Measurements from ENCODE around the gene SLC38A11. TPM values are rescaled to one million over a fixed set of nuclear protein-coding genes. Genes with fewer than 3 reads are reported as not detected.
"Not testable (repeated sequence)": the region's sequence is repeated elsewhere in the genome, so short reads cannot be mapped to it uniquely, and the experiment has no call there.

Gene SLC38A11
- polyA plus RNA-seq, 4 donors: 0.22 to 22.8 (median 3.7) TPM

DNA sequence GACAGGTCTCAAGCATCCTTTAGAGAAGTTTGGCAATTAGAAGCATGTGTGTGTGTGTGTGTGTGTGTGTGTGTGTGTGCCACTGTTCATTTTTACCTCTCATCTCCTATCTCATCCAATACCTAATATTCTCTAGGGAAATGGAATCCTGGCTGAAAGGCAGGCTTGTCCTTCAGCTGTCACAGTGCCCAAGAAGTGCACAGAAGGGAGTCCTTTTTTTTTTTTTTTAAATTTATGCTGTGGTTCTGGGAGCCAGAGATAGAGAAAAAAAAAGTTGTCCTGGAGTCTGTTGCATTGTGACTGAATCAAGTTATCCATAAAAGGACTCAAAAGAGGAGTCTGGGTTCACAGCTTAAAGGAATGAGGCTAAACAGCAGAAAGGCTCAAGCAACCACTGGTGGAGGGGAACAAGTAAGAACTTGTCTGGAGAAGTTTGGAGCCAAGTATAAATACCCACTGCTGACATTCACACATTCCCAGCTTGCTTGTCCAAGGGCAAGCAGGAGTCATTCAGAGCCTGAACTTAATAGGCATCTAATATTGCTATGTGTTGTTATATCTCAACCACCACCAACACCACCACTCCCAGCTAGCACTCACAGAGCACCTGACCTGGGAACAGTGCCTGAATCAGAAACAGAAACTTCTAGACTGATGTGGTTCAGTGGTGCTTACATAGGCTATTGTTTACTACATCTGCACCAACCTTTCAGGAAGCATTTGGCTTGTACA, 36.2 kb upstream of the SLC38A11 start:
- not testable (repeated sequence) for H3K4me3 ChIP-seq (ENCODE audit: low read depth in 1 of 3, low read length in 3 of 3); H3K36me3 ChIP-seq (ENCODE audit: control insufficient read depth in 3 of 3, insufficient read depth in 2 of 3, low read depth in 1 of 3, low read length in 3 of 3); H3K4me1 ChIP-seq (ENCODE audit: control insufficient read depth in 3 of 3, insufficient read depth in 2 of 3, low read depth in 1 of 3, low read length in 2 of 3); H3K27me3 ChIP-seq (ENCODE audit: control insufficient read depth in 3 of 3, insufficient read depth in 3 of 3, low read length in 3 of 3); H3K27ac ChIP-seq (ENCODE audit: low read depth in 1 of 3, low read length in 2 of 3); H3K9me3 ChIP-seq (ENCODE audit: control insufficient read depth in 2 of 2, insufficient read depth in 1 of 2, low read depth in 1 of 2, low read length in 1 of 2); FAIRE-seq; DNase-seq

DNA sequence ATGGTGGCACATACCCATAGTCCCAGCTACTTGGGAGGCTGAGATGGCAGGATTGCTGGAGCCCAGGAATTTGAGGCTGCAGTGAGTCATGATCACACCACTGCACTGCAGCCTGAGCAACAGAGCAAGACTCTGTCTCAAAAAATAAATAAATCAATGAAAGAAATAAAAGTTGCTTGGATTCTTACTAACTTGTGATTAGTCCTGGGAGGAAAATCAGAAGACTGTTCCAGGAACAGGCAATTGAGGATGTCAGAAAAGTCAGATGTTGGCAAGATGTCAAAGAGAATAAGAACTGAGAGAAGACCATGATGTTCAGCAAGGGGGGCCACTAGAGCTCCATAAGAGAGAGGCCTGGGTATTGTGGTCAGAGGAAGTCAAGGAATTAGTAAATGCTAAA, 35.6 kb upstream of the SLC38A11 start:
- not testable (repeated sequence) for H3K4me1 ChIP-seq (ENCODE audit: control insufficient read depth in 3 of 3, insufficient read depth in 2 of 3, low read depth in 1 of 3, low read length in 2 of 3); FAIRE-seq; H3K27me3 ChIP-seq (ENCODE audit: control insufficient read depth in 3 of 3, insufficient read depth in 3 of 3, low read length in 3 of 3); H3K4me3 ChIP-seq (ENCODE audit: low read depth in 1 of 3, low read length in 3 of 3); DNase-seq; H3K27ac ChIP-seq (ENCODE audit: low read depth in 1 of 3, low read length in 2 of 3); H3K36me3 ChIP-seq (ENCODE audit: control insufficient read depth in 3 of 3, insufficient read depth in 2 of 3, low read depth in 1 of 3, low read length in 3 of 3); H3K9me3 ChIP-seq (ENCODE audit: control insufficient read depth in 2 of 2, insufficient read depth in 1 of 2, low read depth in 1 of 2, low read length in 1 of 2)

DNA sequence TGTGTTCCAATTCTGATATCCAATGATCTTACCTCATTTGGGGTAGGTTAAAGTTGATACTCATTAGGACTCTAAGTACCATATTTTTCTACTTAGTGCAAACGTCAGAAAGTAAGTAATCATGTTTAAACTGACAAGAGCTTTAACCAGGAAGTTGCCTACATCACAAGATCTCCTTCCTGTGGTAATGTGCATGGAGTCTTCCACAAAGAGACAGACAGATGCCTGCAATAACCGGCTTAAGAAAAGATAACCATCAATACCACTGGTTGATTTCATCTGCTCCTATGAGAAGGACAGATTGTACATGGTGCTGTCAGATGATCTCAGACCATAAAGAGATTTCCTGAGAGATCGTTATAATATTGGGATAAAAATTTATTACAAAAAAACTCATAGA, 33.5 kb upstream of the SLC38A11 start:
- H3K4me1 ChIP-seq (ENCODE audit: control insufficient read depth in 3 of 3, insufficient read depth in 2 of 3, low read depth in 1 of 3, low read length in 2 of 3); DNase-seq; FAIRE-seq; H3K4me3 ChIP-seq (ENCODE audit: low read depth in 1 of 3, low read length in 3 of 3); H3K27me3 ChIP-seq (ENCODE audit: control insufficient read depth in 3 of 3, insufficient read depth in 3 of 3, low read length in 3 of 3); H3K36me3 ChIP-seq (ENCODE audit: control insufficient read depth in 3 of 3, insufficient read depth in 2 of 3, low read depth in 1 of 3, low read length in 3 of 3); H3K9me3 ChIP-seq (ENCODE audit: control insufficient read depth in 2 of 2, insufficient read depth in 1 of 2, low read depth in 1 of 2, low read length in 1 of 2); H3K27ac ChIP-seq (ENCODE audit: low read depth in 1 of 3, low read length in 2 of 3): not testable (repeated sequence)
- WGBS, 3 donors: 61 to 80% (median 62%) methylated on average over 3 of the region's 3 CpGs

DNA sequence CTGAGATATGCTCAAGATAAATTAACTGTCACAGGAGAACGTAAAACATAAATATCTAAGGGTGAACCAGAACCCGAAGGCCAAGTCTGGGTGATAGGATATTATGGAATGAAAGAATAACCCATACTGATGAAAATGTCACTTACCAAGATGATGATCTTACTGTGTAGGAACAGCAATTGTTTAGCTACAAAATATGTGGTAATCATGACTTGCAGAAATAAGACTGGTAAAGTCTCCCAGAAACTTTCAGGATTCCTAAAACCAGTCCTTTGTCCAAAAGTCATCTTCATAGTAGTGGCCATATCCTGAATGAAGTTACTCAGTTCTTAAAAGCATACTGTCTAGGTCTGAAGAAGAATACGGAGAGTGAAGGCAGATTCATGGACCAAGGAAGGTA, 30.7 kb upstream of the SLC38A11 start:
- not testable (repeated sequence) for H3K9me3 ChIP-seq (ENCODE audit: control insufficient read depth in 2 of 2, insufficient read depth in 1 of 2, low read depth in 1 of 2, low read length in 1 of 2); H3K27me3 ChIP-seq (ENCODE audit: control insufficient read depth in 3 of 3, insufficient read depth in 3 of 3, low read length in 3 of 3); FAIRE-seq; H3K4me3 ChIP-seq (ENCODE audit: low read depth in 1 of 3, low read length in 3 of 3); H3K27ac ChIP-seq (ENCODE audit: low read depth in 1 of 3, low read length in 2 of 3); DNase-seq; H3K4me1 ChIP-seq (ENCODE audit: control insufficient read depth in 3 of 3, insufficient read depth in 2 of 3, low read depth in 1 of 3, low read length in 2 of 3); H3K36me3 ChIP-seq (ENCODE audit: control insufficient read depth in 3 of 3, insufficient read depth in 2 of 3, low read depth in 1 of 3, low read length in 3 of 3)
- 61 to 65% (median 62%) methylated on average over 3 of the region's 3 CpGs for whole genome bisulfite sequencing, 3 donors

DNA sequence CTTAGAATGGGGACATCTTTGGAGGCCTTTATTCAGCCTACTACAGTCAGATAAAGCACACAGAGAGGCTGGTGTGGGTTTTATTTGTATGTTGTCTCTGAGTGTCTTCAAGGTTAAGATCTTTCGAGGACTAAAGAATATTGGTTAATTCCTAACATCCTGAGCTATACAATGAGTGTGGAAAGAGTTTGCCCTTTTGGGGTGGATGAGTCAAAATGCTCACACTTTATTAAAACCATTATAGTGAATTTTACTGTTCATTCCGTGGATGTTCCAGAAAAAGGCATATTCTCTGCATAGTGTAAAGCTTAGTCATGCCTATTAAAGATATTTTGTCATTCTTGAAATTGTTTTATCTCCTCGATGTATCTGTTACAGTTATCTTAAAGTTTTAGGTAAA, 29.1 kb upstream of the SLC38A11 start:
- H3K27me3 ChIP-seq (ENCODE audit: control insufficient read depth in 3 of 3, insufficient read depth in 3 of 3, low read length in 3 of 3): no peaks in the 10 kb centered on the region
- no peaks in the 10 kb centered on the region for H3K9me3 ChIP-seq (ENCODE audit: control insufficient read depth in 2 of 2, insufficient read depth in 1 of 2, low read depth in 1 of 2, low read length in 1 of 2)
- FAIRE-seq (no peak), DNase-seq (no peak)
- H3K4me3 ChIP-seq (ENCODE audit: low read depth in 1 of 3, low read length in 3 of 3): no peak overlapping the region
- whole genome bisulfite sequencing, 3 donors: 85 to 93% (median 87%) methylated on average over 3 of the region's 3 CpGs
- no peaks in the 10 kb centered on the region for H3K36me3 ChIP-seq (ENCODE audit: control insufficient read depth in 3 of 3, insufficient read depth in 2 of 3, low read depth in 1 of 3, low read length in 3 of 3)
- H3K4me1 ChIP-seq (ENCODE audit: control insufficient read depth in 3 of 3, insufficient read depth in 2 of 3, low read depth in 1 of 3, low read length in 2 of 3): no peaks in the 10 kb centered on the region
- no peak overlapping the region for H3K27ac ChIP-seq (ENCODE audit: low read depth in 1 of 3, low read length in 2 of 3)

DNA sequence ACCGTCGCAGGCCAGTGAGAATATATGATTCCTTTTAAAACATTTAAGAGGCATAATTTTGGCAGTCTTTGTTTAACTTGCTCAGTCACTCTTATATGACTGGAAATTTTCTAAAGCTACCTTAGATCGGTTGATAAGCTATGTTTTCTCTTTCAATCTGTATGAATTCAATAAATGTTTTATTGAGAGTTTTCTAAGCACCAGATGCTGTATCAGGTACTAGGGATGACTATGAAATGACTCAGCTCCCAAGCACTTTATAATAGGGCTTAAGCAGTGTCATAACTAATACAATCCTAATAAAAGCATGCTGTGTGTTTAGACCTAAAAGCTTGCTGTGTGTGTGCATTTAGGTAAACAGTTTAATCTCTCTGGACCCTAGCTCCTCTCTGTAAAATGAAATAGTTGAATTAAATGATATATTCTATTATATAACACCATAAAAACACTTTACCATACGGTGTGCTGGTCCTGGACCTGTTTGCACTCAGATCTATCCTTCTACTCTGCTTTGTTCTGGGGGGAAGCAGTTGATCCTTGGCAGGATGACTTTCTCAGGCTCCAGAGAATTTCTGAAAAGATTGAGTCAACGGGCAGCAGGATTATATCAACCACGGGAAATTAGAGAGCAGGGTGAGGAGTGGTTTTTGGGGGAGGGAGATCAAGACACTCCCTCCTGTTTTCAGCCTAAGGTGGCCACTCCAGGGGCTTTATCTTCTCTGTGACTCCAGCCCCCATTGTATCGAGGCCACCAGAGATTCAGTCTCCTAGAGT, 26.1 kb upstream of the SLC38A11 start:
- DNase-seq (no peak), FAIRE-seq (no peak)
- Histone ChIP-seq H3K27me3 (ENCODE audit: control insufficient read depth in 3 of 3, insufficient read depth in 3 of 3, low read length in 3 of 3) (no peaks in the 10 kb centered on the region), H3K4me1 (ENCODE audit: control insufficient read depth in 3 of 3, insufficient read depth in 2 of 3, low read depth in 1 of 3, low read length in 2 of 3) (no peaks in the 10 kb centered on the region), H3K9me3 (ENCODE audit: control insufficient read depth in 2 of 2, insufficient read depth in 1 of 2, low read depth in 1 of 2, low read length in 1 of 2) (no peaks in the 10 kb centered on the region), H3K4me3 (ENCODE audit: low read depth in 1 of 3, low read length in 3 of 3) (no peak overlapping the region), H3K27ac (ENCODE audit: low read depth in 1 of 3, low read length in 2 of 3) (no peak overlapping the region), H3K36me3 (ENCODE audit: control insufficient read depth in 3 of 3, insufficient read depth in 2 of 3, low read depth in 1 of 3, low read length in 3 of 3) (no peaks in the 10 kb centered on the region)
- WGBS, 3 donors: 52 to 63% (median 61%) methylated on average over 7 of the region's 7 CpGs

DNA sequence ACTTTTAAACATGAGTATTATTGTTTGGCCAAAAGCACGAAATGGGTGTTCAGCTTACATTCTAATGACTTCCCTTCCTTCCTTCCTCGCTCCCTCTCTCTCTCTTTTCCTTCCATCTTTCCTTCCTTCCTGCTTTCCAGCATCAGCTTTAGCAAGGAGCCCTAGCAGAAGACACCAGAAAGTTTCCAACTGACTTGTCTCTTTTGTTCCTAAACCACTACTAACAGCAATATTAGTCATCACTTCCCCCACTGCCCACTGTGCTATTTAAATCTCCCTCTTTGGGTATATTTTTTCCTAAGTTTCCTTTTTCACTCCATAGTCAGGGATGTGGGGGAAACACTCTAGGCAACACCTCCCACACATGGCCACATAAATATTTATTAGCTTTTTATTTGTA, 25.4 kb upstream of the SLC38A11 start:
- WGBS, 3 donors: 60 to 82% (median 67%) methylated on average over 2 of the region's 2 CpGs
- H3K9me3 ChIP-seq (ENCODE audit: control insufficient read depth in 2 of 2, insufficient read depth in 1 of 2, low read depth in 1 of 2, low read length in 1 of 2); DNase-seq; H3K27ac ChIP-seq (ENCODE audit: low read depth in 1 of 3, low read length in 2 of 3); FAIRE-seq; H3K4me3 ChIP-seq (ENCODE audit: low read depth in 1 of 3, low read length in 3 of 3); H3K4me1 ChIP-seq (ENCODE audit: control insufficient read depth in 3 of 3, insufficient read depth in 2 of 3, low read depth in 1 of 3, low read length in 2 of 3); H3K27me3 ChIP-seq (ENCODE audit: control insufficient read depth in 3 of 3, insufficient read depth in 3 of 3, low read length in 3 of 3); H3K36me3 ChIP-seq (ENCODE audit: control insufficient read depth in 3 of 3, insufficient read depth in 2 of 3, low read depth in 1 of 3, low read length in 3 of 3): not testable (repeated sequence)

DNA sequence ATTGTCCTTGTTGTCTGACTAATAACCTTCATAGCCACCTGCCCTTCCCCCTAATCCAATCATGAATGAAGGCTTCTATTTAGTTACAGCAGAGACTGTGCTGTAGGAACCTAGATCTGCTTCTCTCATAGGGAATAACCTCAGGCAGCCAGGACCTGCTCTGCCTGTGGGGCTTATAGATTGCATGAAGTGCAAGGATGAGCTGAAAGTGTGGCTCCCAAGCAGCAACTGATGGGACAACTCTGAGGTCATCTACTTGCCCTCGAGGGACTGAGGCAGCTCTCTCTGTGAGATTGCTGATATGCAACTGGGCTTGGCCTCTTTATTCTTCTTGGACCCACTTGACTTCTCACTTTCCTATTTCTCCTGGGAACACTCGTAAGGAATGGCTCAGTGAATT, 23.8 kb upstream of the SLC38A11 start:
- no peaks in the 10 kb centered on the region for H3K4me1 ChIP-seq (ENCODE audit: control insufficient read depth in 3 of 3, insufficient read depth in 2 of 3, low read depth in 1 of 3, low read length in 2 of 3)
- no peaks in the 10 kb centered on the region for H3K9me3 ChIP-seq (ENCODE audit: control insufficient read depth in 2 of 2, insufficient read depth in 1 of 2, low read depth in 1 of 2, low read length in 1 of 2)
- no peak for DNase-seq
- H3K27ac ChIP-seq (ENCODE audit: low read depth in 1 of 3, low read length in 2 of 3): no peak overlapping the region
- no peak for FAIRE-seq
- no peaks in the 10 kb centered on the region for H3K36me3 ChIP-seq (ENCODE audit: control insufficient read depth in 3 of 3, insufficient read depth in 2 of 3, low read depth in 1 of 3, low read length in 3 of 3)
- no peak overlapping the region for H3K4me3 ChIP-seq (ENCODE audit: low read depth in 1 of 3, low read length in 3 of 3)
- 52 to 79% (median 71%) methylated on average over 2 of the region's 2 CpGs for WGBS, 3 donors
- no peaks in the 10 kb centered on the region for H3K27me3 ChIP-seq (ENCODE audit: control insufficient read depth in 3 of 3, insufficient read depth in 3 of 3, low read length in 3 of 3)
